HG03354 (cell line): ENCODE results near the gene SEMA4G.
"Not testable (repeated sequence)": the region's sequence is repeated elsewhere in the genome, so short reads cannot be mapped to it uniquely, and the experiment has no call there.

Experiments
- ATAC-seq: cut with Tn5 transposase; IDR thresholded peaks from one replicate; pipeline ENCODE4 v1.9.1; 2021; ENCODE audit warnings: mild to moderate bottlenecking; ENCODE audit not compliant: unreplicated experiment, poor library complexity, severe bottlenecking

The SEMA4G gene

DNA sequence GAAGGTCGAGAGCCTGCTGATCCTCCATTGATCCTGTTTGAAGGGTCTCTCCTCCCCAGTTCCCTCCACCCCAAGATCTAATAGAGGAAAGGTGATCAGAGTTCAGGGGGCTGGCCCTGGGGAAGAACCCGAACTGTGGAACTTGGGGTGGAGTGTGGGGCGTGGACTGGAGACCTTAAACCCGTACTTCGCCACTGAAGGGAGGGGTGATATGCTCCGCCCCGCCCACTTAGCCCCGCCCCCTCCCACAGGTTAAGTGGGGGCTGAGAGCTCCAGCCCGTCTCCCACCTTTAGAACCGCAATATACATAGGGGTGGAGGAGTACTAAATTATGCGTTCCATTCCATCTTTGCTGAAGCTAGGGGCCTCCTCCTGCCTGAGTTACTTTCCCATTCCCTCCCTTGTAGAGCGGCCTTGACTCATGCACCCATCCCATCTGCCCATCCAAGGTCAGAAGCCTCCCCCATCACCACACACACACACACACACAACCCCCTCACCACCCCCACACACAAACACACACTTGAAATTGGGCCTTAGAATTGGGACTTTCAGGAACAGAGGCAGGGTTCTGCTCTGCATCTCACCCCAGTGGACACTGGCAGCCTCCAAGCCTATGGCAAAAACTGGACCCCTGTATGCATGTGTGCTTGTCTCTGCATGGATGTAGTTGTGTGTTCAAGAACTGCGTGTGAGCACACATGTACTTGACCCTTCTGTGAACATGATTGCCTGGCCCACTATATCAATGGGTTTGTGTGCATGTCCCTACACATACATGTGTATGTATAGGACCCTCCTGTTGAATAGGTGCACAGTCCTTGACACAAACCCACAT, 991 bp downstream of the SEMA4G start:
- ATAC-seq = no peak

DNA sequence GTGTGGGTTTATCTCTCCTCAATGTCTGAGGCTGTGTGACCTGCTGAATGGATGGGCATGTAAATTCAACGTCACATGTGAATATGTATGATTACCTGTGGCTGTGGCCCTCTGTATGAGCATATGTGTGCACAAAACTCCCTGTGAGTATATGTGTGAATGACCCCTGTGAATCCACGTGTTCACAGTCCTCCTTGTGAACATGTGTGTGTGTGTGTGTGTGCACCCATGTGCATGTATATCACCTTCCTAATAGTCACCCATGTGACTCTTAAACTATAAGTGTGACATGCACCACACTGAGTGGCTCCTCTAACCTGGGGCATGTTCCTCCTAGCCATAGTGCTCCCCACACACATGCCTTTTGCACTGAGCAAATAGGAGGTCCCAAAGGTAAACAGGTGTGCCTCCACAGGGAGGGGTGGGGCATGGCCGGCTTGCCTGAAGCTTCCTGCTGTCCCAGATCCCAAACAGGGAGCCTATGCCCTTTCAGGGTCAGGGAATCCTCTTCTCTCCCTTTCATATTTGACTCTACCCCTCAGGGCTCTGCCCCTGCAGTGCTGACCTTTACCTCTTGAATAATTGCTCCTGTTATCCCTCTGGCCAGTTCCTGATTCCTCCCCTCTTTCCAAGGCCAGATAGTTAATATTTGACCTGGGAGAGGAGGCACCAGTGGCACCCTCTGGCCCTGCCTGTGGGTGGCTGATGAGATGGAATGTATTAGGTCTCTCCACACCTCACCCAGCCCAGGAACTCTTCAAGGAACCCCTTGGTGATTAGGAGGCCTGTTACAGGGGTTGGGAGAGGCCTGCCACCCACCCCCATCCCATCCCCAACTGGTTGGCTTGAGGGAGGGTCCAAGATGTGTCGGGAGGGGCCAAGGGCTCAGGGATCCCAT, 1.9 kb downstream of the SEMA4G start:
- no peak for ATAC-seq

DNA sequence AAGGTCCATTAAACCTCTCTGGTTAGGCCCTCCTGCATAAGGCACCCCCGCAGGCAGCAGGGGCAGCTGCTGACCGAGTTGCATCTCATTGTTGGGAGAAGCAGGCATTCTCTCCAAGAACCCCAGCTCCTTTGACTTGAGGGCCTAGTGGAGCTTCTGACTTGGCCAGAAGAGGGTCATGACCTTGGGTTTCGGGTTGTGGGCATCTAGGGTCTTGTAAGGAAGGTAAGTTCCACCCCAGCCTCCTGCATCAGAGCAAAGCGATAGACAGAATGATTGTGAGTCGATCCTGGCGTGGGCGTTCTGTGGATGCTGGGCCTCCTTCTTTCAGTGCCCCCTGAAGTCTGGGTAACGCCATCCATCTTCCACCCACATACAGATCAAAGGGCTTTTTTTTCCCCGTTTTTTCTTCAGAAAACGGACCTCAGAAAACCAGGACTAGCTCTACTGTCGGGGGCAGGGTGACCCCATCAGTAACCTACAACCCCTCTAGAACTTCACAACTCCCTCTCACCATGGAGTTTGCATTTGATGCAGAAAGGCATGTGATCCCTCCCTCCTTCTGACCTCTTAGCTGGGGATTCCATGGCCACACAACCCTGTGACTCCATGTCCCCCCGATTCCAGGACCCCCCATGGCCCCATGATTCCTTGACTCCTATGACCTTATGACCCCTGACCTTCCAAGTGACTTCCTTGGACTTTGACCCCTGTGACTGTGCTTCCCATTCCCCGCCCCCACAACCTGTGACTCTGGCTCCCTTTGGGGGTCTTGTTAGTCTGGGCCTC, 3.0 kb downstream of the SEMA4G start:
- no peak for ATAC-seq

DNA sequence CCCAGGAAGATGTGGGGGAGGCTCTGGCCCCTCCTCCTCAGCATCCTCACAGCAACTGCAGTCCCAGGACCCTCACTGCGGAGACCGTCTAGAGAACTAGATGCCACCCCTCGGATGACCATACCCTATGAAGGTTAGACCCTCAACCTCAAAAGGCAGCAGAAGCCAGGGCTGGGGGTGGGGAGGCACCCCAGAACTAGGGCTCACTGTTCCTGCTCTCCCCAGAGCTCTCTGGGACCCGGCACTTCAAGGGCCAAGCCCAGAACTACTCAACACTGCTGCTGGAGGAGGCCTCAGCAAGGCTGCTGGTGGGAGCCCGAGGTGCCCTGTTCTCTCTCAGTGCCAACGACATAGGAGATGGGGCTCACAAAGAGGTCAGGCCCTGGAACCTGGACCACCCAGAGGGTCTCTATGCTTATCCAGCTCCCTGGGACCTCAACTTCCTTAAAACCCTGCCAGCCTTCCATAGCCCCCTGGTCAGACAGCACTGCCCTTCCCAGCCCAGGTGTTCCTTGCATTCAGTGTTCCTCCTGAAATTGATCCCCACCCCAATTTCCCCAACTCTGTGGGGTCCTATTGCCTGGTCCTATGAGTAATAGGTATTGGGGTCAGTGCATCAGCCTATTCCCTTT, 3.7 kb downstream of the SEMA4G start:
- ATAC-seq = no peak

DNA sequence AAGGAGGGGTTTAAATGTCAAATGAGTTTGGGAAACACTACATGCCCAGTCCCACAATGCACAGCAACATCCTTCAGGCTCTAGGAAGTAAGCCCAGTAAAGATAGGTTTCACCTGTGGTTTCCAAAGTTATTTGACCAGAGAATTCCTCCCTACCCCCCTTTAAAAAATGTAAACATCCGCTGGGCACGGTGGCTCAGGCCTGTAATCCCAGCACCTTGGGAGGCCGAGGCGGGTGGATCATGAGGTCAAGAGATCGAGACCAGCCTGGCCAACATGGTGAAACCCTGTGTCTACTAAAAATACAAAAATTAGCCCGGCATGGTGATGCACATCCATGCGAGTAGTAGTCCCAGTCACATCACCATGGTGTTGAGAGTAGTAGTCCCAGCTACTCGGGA, 6.1 kb downstream of the SEMA4G start:
- ATAC-seq = not testable (repeated sequence)

DNA sequence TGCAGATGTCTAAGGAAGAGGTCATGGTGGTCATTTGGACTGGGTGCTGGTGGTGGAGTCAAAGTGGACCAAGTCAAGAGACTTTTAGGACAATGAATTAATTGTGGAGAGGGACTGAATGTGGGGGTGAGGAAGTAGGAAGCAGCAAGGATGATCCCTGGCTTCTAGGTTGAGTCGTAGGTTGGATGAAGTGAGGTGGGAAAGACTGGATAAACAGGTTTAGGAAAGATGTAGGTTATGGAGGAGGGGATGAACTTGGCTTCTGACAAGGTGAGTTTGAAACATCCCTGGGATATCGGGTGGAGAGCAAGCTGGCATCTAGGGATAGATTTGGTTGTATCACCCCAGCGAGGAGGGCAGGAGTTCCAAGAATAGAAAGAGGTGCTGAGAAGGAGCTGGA, 7.6 kb downstream of the SEMA4G start:
- no peak for ATAC-seq

DNA sequence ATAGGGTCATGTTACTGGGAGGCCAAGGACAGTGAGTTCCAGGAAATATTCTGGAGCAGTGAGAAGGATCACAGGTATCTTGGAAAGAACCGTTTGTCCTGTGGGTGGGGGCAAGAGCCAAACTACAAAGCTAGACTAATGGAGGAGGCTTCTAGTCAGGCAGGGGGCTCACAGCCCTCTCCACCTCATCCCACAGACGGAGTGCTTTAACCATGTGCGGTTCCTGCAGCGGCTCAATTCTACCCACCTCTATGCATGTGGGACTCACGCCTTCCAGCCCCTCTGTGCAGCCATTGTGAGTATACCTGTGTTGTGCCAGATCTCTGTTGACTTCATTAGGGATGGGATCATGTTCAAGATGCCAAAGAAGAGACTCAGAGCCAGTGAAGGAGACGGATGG, 8.1 kb downstream of the SEMA4G start:
- no peak for ATAC-seq

DNA sequence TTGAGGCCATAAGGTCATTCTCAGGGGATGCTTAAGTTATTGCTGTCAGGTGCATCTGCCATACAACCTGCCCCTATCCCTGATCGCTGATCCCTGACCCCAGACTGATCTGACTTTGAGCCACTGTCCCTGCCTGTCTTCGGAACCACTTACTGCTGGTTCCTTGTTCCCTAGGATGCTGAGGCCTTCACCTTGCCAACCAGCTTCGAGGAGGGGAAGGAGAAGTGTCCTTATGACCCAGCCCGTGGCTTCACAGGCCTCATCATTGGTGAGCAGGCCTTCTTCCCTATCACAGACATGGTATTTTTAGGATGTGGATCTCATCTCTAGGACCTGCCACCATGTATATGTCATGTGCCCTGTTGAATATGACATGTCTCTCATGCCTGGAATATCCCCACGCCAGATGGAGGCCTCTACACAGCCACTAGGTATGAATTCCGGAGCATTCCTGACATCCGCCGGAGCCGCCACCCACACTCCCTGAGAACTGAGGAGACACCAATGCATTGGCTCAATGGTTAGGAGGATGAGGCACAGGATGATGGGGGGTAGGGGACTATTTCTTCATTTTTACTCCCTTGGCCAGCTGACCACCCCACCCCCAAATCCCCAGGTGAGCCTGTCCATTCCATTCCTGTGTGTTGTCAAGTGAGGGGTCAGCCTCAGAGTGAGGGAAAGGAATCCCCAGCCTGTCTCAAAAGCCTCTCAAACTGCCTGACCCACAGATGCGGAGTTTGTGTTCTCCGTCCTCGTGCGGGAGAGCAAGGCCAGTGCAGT, 9.0 kb downstream of the SEMA4G start:
- ATAC-seq = no peak

DNA sequence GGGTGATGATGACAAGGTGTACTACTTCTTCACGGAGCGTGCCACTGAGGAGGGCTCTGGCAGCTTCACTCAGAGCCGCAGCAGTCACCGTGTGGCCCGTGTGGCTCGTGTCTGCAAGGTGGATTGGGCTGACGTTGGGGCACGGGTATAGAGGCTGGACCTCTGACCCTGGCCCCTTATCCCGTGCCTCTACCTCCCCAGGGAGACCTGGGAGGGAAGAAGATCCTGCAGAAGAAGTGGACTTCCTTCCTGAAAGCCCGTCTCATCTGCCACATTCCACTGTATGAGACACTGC, 9.5 kb downstream of the SEMA4G start:
- ATAC-seq = no peak

DNA sequence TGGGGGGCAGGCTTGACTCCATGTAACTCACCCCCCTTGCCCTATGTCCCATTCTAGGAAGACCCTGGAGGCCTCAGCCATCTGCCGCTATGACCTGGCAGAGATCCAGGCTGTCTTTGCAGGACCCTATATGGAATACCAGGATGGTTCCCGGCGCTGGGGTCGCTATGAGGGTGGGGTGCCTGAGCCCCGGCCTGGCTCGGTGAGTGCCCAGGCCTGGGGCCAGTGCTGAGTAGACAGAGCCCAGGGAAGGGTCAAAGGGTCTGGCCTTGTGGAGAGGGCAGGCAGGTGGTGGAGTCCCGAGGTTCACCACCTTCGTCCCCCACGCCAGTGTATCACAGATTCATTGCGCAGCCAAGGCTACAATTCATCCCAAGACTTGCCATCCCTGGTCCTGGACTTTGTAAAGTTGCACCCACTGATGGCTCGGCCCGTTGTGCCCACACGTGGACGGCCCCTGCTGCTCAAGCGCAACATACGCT, 10.5 kb downstream of the SEMA4G start:
- ATAC-seq = no peak

DNA sequence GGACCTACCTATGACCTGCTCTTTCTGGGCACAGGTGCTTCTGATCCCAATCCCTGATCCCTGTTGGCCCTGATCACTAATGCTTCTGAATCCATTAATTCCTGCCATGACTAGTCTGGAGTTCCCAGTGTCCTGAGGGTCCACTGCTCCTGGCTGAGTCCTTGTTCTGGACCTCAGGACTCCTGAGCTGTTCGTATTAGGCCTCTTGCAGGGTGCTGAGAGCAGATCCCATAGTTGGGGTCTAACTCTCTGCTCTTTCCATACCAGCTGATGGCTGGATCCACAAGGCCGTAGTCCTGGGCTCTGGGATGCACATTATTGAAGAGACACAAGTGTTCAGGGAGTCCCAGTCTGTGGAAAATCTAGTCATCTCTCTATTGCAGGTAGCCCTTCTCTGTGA, 11.0 kb downstream of the SEMA4G start:
- ATAC-seq = no peak

DNA sequence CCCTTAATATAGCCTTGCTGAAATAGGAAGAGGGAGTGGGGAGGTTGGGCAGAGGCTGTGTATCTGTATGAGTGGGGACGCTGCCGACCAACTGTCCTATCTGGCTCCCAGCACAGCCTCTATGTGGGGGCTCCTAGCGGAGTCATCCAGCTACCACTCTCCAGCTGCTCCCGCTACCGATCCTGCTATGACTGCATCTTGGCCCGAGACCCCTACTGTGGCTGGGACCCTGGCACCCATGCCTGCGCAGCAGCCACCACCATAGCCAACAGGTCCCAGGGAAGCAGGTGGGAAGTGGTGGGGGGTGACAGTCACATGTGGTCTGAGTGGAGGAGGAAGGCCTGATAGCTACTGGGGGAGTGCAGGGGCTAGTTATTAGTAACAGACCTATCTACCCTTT, 11.4 kb downstream of the SEMA4G start:
- ATAC-seq = no peak

DNA sequence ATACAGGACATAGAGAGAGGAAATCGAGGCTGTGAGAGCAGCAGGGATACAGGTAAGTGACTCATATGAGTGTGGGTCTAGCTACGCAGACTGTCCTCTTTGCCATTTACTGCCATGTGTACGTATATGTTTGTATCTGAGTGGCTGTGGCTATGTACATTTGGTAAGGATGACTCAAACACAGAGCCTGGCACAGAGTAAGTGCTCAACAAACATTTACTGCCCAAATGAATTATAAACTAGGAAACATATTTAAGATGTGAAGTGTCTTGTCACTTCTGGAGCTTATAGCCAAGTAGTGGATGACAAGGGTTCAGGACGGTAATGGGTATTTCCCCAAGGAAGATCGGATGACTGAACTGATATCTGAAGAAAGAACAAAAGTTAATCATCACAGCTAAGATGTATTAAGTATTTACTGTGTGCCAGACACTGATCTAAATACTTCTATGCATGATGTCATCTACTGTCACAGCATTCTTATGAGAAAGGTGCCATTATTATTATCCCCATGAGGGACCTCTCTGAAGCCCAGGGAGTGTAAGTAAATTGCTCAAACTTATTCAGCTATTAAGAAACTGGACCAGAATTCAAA, 12.0 kb downstream of the SEMA4G start:
- ATAC-seq = no peak

DNA sequence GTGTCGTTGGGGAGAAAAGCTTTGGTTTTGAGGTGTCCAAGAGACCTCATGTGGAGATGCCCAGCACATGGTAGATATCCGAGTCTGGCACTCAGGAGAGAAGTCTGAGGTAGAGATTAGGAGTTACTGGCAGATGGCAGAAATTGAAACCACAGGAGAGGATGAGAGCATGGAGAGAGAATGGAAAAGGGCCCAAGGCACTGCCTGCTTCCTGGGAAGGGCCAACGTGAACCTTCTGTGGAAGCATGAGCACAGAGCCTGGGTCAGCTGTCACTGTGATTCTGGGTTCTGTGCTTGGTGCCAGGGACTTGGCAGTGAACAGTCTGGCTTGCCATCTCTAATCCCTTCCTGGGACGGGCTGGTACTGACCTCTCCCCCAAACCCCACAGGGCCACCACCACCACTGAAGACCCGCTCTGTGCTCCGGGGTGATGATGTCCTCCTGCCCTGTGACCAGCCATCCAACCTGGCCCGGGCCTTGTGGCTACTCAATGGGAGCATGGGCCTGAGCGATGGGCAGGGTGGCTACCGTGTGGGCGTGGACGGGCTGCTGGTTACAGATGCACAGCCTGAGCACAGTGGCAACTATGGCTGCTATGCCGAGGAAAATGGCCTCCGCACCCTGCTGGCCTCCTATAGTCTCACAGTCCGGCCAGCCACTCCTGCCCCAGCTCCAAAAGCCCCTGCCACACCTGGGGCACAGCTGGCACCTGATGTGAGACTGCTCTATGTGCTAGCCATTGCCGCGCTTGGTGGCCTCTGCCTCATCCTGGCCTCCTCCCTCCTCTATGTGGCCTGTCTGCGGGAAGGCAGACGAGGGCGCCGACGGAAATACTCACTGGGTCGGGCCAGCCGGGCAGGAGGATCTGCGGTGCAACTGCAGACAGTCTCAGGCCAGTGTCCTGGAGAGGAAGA, 13.9 kb downstream of the SEMA4G start:
- no peak for ATAC-seq

DNA sequence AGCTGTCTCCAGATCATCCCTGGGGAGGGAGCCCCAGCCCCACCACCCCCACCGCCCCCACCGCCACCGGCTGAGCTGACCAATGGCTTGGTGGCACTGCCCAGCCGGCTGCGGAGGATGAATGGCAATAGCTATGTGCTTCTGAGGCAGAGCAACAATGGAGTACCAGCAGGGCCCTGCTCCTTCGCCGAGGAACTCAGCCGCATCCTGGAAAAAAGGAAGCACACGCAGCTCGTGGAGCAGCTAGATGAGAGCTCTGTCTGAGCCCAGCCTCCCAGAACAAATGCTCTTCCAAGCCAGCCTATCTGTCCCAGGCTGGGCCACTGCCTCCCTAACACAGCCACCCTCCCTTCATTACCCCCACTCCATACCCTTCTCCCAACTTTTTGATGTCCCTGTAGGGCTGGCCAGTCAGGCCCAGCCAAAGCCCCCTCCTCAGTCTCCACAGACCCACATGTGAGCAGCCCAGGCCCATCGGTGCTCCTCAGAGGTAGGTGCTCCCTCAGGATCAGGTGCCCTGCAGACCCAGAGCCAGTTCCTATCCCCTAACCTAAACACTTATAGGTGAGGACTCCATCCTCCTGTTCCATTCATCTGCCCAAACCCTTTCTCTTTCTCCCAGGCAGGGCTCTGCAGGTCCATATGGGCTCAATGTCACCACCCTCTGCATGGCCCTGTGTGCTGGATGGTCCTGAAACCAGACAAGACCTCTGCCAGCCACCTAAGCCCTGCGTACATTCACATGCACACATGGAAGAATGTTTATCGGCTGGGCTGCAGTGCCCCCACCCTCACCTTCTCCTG, 14.8 kb downstream of the SEMA4G start:
- no peak for ATAC-seq

DNA sequence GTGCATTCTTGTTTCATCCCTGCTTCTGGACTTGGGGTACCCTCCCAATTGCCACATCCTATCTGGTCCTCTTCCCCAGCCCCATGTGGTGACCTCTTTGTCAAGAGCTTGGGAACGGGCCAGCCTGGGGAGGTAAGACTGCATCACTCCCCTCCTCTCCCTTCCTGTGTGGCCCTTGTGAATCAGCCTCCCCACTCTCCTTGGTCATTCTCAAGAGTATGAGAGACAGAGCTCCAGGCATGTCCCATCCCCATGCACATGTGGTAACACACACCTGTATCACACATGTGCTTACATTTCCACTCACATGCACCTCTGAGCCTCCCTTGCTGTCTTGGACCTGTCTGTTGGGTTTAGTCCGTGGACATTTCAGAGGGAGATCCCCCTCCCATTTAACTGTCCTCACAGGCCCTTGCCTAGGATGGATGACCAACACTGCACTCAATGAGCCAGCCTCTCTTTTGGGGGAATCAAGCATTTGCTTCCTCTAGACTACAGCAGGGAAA, 15.4 kb downstream of the SEMA4G start:
- ATAC-seq = no peak

DNA sequence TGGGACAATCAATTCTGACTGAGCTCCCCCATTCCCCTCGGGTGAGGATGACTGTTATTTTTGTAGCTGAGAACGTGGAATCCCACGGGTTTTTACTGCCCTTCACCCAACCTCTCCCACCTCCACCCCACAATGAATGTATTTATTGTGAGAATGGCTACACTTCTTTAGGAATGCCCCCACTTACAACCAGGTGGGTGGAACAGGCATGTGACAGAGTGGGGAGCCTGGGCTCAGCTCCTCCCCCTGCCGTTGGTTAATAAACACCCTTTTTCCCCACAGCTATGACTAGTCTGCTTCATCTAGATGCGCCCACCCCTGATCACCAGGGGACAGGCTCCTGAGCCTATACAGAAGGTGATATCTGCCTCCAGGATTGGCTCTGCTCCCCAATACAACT, 16.0 kb downstream of the SEMA4G start:
- no peak for ATAC-seq
